GM19467 (cell line): ENCODE results near the gene PCDH19.

Experiments
- ATAC-seq: cut with Tn5 transposase; IDR thresholded peaks from one replicate; pipeline ENCODE4 v1.9.1; 2021; ENCODE audit warnings: mild to moderate bottlenecking, moderate library complexity; ENCODE audit not compliant: unreplicated experiment

The PCDH19 gene

DNA sequence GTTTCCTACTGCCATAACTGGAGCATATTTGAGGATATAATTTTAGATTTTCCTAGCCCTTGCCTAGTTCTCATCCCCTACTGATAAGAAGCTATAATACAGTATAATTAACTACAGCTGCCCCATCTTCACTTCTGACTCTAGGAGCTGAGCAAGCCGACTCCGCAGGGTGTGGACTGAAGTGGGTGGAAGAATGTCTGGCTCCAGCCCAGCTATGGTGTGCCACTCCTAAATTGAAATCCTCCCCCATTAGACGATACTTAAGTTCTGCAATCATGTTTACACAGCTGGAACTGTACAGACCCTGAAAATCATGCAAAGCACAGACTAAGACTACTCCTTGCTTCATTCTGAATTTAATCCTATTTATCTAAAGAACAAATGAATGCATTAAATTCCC lies 93.1 kb downstream of the PCDH19 start:
- no peak for ATAC-seq

GRCh38 chrX:100315566-100315965 lies 94.5 kb downstream of the PCDH19 start:
- ATAC-seq, result no peak

- ATAC-seq, result no peak
Observed at GRCh38 chrX:100299559-100299958, 110.5 kb downstream of the PCDH19 start.

GRCh38 chrX:100297728-100298127 lies 112.3 kb downstream of the PCDH19 start:
- ATAC-seq, result no peak

- ATAC-seq, result no peak
Observed at GRCh38 chrX:100296183-100296753, 113.8 kb downstream of the PCDH19 start.

- no peak for ATAC-seq
Observed at GRCh38 chrX:100294965-100295364, 115.1 kb downstream of the PCDH19 start.

GRCh38 chrX:100289066-100289558 lies 121.0 kb downstream of the PCDH19 start:
- no peak for ATAC-seq

DNA sequence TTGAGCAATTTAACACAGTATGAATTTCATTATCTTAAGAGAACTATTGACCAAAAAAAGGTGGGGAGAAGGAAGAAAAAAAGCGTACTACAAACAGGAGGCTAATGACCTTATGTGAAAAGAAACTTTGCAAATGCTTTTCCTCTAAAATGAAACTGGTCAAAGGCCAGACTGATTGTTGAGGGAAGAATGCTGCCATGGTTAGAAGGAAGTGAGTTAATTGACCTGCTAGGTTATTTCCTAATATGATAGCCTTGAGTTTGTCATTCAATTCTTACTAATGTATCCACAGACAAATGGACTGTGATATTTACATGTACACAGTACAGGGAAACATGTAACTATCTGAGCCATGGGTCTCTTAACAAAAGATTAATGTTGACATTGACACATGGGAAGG lies 132.8 kb downstream of the PCDH19 start:
- ATAC-seq, result no peak

GRCh38 chrX:100274916-100275315 lies 135.2 kb downstream of the PCDH19 start:
- ATAC-seq, result no peak

- ATAC-seq, result no peak
Observed at GRCh38 chrX:100265179-100265578, 144.9 kb downstream of the PCDH19 start.

- ATAC-seq, result no peak
Observed at GRCh38 chrX:100264200-100264599, 145.9 kb downstream of the PCDH19 start.

- ATAC-seq, result no peak
Observed at GRCh38 chrX:100263650-100264049, 146.4 kb downstream of the PCDH19 start.

GRCh38 chrX:100248885-100249493 lies 161.1 kb downstream of the PCDH19 start:
- no peak for ATAC-seq

- no peak for ATAC-seq
Observed at GRCh38 chrX:100247826-100248225, 162.2 kb downstream of the PCDH19 start.

GRCh38 chrX:100244681-100245080 lies 165.4 kb downstream of the PCDH19 start:
- no peak for ATAC-seq
